ENCODE measurements around the gene IGF1R.

Gene IGF1R

DNA sequence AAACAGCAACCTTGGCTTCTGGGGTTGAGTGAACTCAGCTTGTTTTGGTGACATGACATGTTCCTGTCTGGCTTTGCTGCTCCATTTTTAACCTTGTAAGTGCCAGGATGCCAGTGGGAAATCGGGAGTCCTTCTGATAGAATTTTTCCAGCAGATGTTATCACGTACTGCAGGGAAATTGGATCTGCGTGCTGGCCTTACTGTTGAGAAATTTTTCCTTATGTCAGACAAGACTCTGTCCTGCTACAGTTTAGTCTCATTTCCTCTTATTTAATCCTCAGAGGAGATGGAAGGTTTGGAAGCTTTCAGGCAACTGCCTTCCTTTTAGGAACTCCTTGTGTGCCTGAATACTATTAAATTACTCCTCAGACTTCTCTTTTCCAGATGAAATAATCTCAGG is 278.7 kb downstream of the IGF1R start:
- in situ Hi-C loops (cut with HindIII; ENCODE audit: low pct_ligation_motif_present, low pct_unique_long_range_greater_than_20kb, low sequenced_read_pairs): no loop called here
- no peak for DNase-seq

DNA sequence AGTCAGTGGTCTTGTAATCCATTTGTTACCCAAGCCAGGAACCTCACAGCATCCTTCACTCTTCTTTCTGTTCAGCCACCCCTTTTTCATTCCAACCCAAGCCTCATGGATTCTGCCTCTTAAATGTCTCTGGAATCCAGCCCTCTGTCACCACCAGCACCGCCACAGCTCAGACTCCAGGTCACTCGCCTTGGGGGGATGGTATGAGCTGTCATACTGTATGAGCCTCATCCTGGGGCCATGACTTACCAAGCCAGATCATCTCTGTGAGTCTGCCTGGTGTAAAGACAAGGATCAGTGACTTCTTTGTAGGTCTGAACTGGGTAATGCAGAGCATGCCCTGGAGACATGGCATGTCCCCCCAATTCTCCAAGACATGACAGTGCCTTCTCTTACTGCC is 279.7 kb downstream of the IGF1R start:
- in situ Hi-C loops (cut with HindIII; ENCODE audit: low pct_ligation_motif_present, low pct_unique_long_range_greater_than_20kb, low sequenced_read_pairs): no loop called here
- no peak for DNase-seq

DNA sequence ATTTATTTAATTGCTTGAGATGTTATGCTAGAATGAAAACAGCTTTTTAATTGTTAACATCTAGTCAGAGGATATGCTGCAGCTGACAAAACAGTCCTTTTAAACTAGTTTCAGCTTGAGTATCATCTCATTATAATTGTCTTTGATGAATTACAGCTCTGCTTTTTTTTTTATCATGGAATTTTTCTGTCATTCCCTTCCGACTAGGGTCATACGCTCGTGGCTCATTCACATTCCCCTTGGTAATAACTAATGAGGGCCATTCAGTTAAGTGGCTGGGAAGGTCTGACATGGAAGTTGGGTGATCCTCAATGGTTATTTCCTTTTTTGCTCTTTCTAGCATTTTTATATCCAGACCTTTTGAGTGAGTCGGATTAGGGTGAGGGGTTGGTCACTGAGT is 282.2 kb downstream of the IGF1R start:
- in situ Hi-C loops (cut with HindIII; ENCODE audit: low pct_ligation_motif_present, low pct_unique_long_range_greater_than_20kb, low sequenced_read_pairs): no loop called here
- no peak for DNase-seq

DNA sequence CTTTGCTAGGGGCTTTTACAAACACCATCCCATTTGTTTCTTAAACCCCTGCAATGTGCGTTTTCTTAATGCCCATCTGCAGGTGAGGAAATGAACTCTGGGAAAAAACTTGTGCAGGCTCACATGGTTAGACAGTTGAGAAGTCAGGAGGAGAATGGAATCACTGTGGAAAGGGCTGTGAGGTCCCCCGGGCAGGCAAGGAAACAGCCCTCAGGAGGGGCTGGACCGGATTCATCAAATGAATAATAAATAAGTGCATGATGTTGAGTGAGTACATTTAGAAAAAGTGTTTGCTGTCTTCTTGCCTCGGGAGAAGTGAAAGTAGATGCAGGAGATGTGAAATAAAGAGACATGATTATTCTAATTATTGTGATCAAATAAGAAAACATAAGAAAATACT is 282.7 kb downstream of the IGF1R start:
- DNase-seq: no peak
- in situ Hi-C loops (cut with HindIII; ENCODE audit: low pct_ligation_motif_present, low pct_unique_long_range_greater_than_20kb, low sequenced_read_pairs): no loop called here

DNA sequence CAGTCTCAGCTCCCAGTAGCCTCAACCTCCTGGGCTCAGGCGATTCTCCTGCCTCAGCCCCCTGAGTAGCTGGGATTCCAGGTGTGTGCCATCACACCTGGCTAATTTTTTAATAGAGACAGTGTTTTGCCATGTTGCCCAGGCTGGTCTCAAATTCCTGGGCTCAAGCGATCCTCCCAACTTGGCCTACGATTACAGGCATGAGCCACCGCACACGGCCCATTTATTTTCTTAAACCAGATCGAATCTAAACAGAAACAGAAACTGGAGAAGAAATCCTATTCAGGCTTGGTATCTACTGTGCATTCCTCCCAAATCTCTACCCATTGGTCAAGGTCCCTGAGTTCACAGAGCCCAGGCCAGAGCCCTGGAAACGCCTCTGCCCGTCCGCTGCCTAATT is 285.1 kb downstream of the IGF1R start:
- in situ Hi-C loops (cut with HindIII; ENCODE audit: low pct_ligation_motif_present, low pct_unique_long_range_greater_than_20kb, low sequenced_read_pairs): no loop called here
- no peak for DNase-seq

DNA sequence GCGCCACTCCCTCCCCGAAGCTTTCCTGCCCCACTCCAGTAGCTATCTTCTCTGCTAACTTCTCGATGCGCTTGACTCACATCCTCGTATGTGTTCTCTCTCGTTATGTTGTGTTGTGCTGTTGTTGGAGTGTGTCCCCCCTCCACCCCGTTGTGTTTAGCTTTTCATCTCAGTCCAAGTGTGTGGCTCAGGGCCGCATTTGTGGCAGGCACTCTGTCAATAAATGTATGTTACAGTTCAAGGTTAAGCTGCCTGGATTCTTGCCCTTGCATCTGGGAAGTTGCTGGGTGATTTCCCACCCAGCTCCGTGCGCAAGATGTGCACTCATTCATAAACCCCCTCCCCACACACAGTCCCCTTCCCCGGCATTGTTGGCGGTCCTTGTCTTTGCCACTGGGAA is 287.4 kb downstream of the IGF1R start:
- in situ Hi-C loops (cut with HindIII; ENCODE audit: low pct_ligation_motif_present, low pct_unique_long_range_greater_than_20kb, low sequenced_read_pairs): no loop called here

DNA sequence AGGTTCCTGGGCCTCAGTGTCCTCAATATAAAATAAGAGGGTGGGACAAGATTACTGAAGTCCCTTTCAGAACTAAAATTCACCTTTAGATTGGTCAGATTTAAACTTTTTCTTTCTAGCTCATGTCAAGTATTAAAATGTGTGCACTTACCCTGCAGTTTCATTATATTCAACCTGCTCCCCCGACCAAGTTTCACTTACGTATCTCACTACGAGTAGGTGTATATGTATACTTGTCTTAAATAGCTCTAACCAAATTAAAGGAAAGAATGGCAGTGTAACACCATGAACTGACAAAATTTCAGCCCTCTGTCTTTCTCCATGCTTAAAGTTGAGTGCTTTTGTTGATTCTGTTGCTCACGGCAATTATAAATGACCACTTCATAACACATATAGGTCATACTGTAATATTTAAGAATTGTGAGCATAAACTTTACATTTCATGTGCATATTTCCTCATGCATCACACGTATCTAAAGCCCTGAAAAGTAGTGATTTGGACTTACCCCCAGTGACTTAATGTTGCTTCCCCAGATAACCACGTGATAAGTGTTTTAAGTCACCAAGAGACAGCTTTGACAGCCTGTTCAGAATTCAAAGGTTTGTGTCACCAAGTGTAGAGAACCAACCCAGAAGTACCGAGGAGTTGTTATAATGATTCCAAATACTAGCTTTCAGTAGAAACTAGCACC is 289.2 kb downstream of the IGF1R start:
- in situ Hi-C loops (cut with HindIII; ENCODE audit: low pct_ligation_motif_present, low pct_unique_long_range_greater_than_20kb, low sequenced_read_pairs): no loop called here
- no peak for DNase-seq

More for the DNA sequence above, 287.4 kb downstream of the IGF1R start:
- no peak for DNase-seq

DNA sequence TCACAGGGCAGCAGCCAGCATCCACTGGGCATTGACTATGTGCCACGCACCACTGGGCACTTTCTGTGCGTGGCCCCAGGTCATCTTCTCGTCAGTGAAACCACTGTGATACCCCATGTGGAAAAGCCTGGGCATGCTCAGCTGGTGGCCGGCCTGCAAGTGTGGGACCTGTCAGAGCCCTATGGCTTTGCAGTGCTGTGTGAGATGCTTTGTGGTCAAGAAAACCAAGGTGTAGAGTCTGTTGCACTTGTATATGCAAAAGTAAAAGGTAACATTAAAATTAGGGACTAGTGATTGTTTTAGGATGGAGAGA is 289.7 kb downstream of the IGF1R start:
- in situ Hi-C loops (cut with HindIII; ENCODE audit: low pct_ligation_motif_present, low pct_unique_long_range_greater_than_20kb, low sequenced_read_pairs): no loop called here

DNA sequence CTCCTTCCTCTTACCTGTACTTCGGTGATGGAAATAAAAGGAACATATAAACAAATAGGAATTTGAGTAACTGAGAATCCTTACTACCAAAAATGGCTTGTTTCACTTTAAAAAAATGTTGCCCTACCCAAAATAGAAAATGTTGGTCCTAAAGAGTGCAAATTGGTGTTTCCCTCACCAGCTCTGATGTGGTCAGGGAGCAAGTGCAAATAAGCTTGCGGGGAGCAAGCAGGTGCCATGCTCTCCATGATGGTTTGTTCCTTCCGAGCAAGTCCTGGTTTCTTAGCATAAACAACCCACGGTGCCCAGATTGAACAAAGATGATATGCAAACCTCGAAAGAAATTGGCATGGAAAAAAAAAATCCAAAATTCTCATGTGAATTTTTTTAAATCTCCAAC is 290.5 kb downstream of the IGF1R start:
- in situ Hi-C loops (cut with HindIII; ENCODE audit: low pct_ligation_motif_present, low pct_unique_long_range_greater_than_20kb, low sequenced_read_pairs): no loop called here
- no peak for DNase-seq

More for the DNA sequence above, 289.7 kb downstream of the IGF1R start:
- no peak for DNase-seq

DNA sequence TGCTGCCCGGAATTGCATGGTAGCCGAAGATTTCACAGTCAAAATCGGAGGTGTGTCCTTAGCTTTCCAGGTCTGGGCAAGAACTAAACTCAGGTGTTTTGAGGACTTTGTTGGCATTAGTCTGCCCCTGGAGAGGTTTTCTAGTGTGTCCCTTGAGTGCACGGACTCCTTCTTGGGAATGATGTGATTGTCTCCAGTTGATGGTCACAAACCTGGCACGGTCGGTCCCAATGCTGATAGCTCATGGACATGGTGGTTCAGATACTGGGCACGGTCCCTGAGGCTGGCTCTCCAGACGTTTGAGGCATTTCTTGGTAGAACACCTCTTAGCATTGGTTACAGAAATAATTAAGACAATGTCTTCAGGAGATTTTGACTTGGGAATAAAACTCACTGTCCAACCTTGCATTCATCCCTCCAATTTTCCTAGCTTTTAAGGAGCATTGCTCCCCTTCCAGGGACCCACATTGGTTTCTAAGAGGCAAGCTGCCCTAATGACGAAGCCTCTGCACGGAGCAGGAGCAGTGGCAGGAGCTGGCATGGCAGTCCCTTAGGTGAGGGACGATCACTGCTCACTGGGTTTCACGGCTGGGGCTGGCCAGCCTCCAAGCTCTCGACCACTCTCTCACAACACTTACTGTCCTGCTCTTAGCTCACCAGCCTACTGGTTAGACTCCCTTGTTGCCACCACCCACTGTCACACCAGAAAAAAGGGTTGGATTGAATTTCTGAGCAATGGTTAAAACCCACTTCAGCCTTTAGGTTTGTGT is 291.2 kb downstream of the IGF1R start:
- in situ Hi-C loops (cut with HindIII; ENCODE audit: low pct_ligation_motif_present, low pct_unique_long_range_greater_than_20kb, low sequenced_read_pairs): no loop called here
- no peak for DNase-seq

DNA sequence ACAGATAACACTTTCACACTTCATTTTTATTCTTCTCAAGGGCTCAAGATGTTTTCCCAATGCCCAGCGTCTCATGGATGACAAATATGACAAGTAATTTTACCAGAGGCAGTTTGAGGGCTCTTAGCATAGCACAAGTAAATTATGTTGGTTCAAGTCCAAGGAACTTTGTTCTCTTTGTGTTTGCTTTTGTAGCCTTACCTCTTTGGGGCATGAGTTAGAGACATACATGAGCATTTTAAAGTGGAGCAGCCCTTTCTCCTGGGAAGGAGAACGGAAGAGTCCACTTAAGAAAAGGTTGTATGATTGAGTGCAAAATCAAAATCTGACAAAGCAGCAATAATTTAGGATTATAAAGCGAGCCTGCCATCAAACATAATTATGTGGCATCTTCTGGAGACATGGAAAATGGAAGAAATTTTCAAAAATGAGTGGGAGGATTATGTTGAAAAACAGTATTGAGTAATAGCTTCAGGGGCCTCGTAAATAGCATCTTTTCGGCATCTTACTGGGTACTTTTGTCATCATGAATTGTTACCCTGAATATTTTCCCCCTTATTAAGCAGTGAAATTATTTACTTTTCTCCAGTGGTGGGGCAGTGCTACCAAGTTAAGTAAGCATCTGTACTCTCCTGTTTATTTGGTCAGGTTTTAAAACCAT is 293.4 kb downstream of the IGF1R start:
- no peak for DNase-seq
- in situ Hi-C loops (cut with HindIII; ENCODE audit: low pct_ligation_motif_present, low pct_unique_long_range_greater_than_20kb, low sequenced_read_pairs): no loop called here

DNA sequence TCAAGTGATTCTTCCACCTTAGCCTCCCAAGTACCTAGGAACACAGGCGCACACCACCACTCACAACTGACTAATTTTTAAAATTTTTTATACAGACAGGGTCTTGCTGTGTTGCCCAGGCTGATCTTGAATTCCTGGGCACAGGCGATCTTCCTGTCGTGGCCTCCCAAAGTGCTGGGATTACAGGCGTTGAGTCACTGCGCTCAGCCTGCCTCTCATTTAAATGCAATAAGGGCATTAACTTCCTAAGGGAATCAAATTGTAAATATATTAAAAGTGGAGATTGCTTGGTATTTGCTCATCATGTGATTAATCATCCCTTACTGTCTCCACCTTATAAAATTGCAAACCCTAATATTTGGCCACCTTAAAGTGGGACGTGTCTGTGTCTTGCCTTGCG is 294.1 kb downstream of the IGF1R start:
- DNase-seq: no peak
- in situ Hi-C loops (cut with HindIII; ENCODE audit: low pct_ligation_motif_present, low pct_unique_long_range_greater_than_20kb, low sequenced_read_pairs): no loop called here

DNA sequence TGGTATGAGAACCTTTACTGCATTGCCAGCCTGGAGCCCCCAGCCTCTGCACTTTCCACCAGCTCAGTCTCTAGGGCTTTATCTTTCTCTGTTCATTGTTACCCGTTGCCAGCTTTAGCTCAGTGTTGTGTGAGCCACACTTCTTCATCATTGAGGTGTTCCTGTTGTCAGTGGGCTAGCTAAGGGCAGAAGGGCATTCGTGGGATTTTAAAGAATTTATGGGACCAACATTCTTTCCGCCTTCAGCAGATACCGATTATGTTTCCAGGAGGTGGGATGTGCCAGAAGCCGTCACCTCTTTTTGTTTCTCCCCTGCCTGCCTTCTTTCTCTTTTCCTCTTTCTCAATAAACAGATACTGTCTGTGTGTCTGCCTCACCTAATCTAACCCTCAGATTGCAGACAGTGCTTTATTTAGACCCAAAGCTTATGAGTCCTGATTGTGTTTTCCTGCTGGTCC is 294.7 kb downstream of the IGF1R start:
- in situ Hi-C loops (cut with HindIII; ENCODE audit: low pct_ligation_motif_present, low pct_unique_long_range_greater_than_20kb, low sequenced_read_pairs): no loop called here
- DNase-seq: no peak

DNA sequence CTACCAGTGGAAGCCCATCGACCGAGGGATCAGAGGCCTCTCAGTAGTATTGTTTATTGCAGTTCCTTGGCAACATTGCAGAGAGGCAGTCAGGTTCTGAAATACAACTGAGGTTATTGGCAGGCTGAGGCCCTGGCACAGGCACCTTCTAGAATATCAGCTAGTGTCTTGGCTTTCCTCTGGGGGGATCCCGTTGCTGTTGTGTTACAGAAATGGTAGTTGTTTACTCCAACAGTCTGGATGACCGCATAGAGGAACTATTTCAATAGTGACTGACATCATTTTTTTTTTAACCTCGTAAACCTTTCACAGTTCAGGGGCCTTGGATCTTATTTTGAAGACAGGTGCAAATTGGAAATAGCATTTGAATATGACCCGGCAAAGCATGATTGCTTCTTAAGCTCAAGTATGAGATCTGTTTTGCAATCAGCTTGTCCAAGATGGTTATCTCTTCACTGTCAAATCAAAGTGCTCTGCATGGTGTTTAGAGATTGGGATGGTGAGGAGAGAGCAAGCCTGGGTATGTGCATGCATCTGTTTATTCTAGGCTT is 295.3 kb downstream of the IGF1R start:
- in situ Hi-C loops (cut with HindIII; ENCODE audit: low pct_ligation_motif_present, low pct_unique_long_range_greater_than_20kb, low sequenced_read_pairs): no loop called here

DNA sequence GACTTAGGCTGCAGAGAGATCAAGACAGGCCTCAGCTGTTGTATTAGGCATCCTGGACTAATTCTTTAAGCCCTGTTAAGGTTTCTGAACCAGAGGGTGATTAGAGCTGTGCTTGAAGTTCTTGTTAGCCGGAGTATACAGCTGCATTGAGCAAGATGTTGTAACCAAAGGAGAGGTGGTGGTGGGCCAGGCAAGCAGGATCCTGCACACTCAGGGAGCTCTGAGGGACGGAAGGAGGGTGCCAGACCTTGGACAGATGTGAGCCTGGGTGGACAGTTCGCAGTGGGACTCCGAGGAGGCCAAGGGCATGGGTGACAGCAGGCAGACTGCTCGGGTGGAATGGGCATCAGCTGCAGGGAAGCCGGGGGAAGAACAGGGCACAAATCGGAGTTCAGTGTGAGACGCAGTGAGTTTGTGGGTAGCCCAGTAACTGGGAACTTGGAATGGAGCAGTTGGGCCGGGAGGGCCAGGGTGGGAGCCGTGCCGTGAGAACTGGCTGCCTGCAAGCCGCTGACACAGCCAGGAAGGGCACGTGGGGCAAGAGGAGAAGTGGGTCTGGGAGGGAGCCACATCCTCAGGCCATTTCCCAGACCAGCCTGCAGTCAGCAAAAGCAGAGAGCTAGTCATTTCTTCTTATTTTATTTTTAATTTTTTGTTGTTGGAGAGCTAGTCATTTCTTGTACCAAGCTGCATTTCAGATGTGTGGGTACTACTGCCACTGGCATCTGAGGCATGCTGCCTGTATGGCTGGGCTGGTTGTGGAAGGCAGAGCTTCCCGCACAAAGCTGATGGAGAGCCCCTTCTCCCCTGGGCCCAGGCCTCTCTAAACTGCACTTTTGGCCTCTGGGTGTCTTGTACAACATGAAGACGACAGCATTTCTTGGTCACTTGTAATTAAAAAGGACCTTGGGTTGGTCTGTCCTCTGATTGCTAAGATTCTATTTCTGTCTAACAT is 298.2 kb downstream of the IGF1R start:
- in situ Hi-C loops (cut with HindIII; ENCODE audit: low pct_ligation_motif_present, low pct_unique_long_range_greater_than_20kb, low sequenced_read_pairs): no loop called here
- no peak for DNase-seq

More for the DNA sequence above, 295.3 kb downstream of the IGF1R start:
- DNase-seq: no peak

DNA sequence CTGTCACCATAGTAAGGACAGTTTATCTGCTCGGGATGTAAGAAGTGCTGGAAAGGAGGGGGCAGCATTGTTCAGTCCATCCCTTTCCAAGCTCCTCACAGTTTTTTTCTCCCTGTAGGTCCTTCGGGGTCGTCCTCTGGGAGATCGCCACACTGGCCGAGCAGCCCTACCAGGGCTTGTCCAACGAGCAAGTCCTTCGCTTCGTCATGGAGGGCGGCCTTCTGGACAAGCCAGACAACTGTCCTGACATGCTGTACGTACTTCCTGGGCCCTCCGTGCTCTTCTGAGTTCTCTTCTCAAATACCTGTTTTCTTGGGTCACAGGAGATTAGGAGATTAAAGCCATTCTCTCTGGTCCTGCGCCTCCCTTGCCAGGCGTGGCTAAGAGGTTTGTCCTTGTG is 300.1 kb downstream of the IGF1R start:
- in situ Hi-C loops (cut with HindIII; ENCODE audit: low pct_ligation_motif_present, low pct_unique_long_range_greater_than_20kb, low sequenced_read_pairs): no loop called here
- no peak for DNase-seq

DNA sequence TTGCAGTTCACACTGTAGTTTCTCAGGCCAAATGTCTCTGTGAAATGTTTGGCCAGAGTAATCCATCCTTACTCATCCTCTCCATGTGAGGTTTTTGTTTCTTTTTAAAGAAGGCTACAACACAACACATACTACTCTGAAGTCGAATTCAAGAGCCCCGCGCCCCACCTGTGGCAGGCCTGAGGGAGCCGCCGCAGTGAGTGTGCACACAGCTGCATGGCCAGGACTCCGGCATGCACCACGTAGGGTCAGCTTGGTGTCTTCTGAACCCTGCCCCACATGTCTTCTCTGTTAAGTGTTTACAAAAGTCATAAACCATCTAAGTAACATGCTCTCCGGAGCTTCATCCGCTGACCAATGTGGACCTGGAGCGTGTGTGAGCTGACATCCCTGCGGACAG is 300.6 kb downstream of the IGF1R start:
- DNase-seq: no peak
- in situ Hi-C loops (cut with HindIII; ENCODE audit: low pct_ligation_motif_present, low pct_unique_long_range_greater_than_20kb, low sequenced_read_pairs): no loop called here

DNA sequence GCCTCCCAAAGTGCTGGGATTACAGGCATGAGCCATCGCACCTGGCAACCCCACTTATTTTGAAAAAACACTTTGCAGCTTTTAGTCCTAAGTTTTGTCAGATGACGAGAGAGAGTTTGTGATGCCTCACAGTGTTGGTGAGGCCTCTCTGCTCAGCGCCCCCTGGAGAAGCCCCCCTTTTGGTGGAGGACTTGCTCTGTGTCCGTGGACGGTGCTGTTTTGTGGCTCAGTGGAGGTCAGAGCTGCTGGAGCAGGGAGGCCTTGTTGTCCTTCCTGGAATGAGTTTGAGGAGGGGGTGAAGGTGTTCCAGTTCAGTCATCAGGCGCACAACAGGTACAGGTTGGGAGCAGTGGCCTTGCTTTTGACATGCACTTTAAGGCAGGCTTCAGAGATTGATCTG is 301.3 kb downstream of the IGF1R start:
- no peak for DNase-seq
- in situ Hi-C loops (cut with HindIII; ENCODE audit: low pct_ligation_motif_present, low pct_unique_long_range_greater_than_20kb, low sequenced_read_pairs): no loop called here
